Measurements from ENCODE around the gene CYP4B1. TPM values are rescaled to one million over a fixed set of nuclear protein-coding genes. Genes with fewer than 3 reads are reported as not detected.

CYP4B1 gene
- total RNA-seq, 4 donors from 2014 or later, result 14.0 to 147 (median 109) TPM

- intact Hi-C loops (cut with DNase I), result no loop called here
- H3K27me3 ChIP-seq, result no peaks in the 10 kb centered on the region
- peaks cover 0 to 90% (median 9%) of the 10 kb centered on the region in 3 donors for H3K36me3 ChIP-seq
- H3K4me1 ChIP-seq, result no peaks in the 10 kb centered on the region
- DNase-seq, result no peak
- TF ChIP-seq POLR2A (IDR thresholded peaks at IDR 0.05), result no peak
- no peak for TF ChIP-seq CTCF (IDR thresholded peaks at IDR 0.05)
- no peak overlapping the region for H3K27ac ChIP-seq
- no peak overlapping the region for H3K4me3 ChIP-seq
- H3K9me3 ChIP-seq, result no peaks in the 10 kb centered on the region
- WGBS, 2 donors, result 60 to 76% methylated on average over 1 to 4 of the region's 5 CpGs
Measured at GRCh38 chr1:46816930-46817329, 18.1 kb downstream of the CYP4B1 start.

GRCh38 chr1:46817814-46818213 lies 19.0 kb downstream of the CYP4B1 start:
- peaks cover 0 to 4% (median 0%) of the 10 kb centered on the region in 3 donors for H3K4me1 ChIP-seq
- H3K27ac ChIP-seq, result no peak overlapping the region
- no peak for TF ChIP-seq POLR2A (IDR thresholded peaks at IDR 0.05)
- no peak overlapping the region for H3K4me3 ChIP-seq
- intact Hi-C loops (cut with DNase I), result no loop called here
- 93 to 95% methylated on average over 3 to 4 of the region's 6 CpGs for WGBS, 2 donors
- H3K27me3 ChIP-seq, result no peaks in the 10 kb centered on the region
- no peaks in the 10 kb centered on the region for H3K9me3 ChIP-seq
- DNase-seq, result no peak
- H3K36me3 ChIP-seq, result peaks cover 0 to 82% (median 6%) of the 10 kb centered on the region in 3 donors

GRCh38 chr1:46818591-46818990 lies 19.7 kb downstream of the CYP4B1 start:
- Histone ChIP-seq H3K4me3 (no peak overlapping the region), H3K4me1 (peaks cover 0 to 4% (median 0%) of the 10 kb centered on the region in 3 donors), H3K27me3 (no peaks in the 10 kb centered on the region), H3K9me3 (no peaks in the 10 kb centered on the region), H3K27ac (no peak overlapping the region), H3K36me3 (peaks cover 0 to 74% (median 6%) of the 10 kb centered on the region in 3 donors)
- DNase-seq, result no peak
- 86 to 89% methylated on average over 3 to 5 of the region's 5 CpGs for WGBS, 2 donors
- intact Hi-C loops (cut with DNase I), result no loop called here
- TF ChIP-seq CTCF (IDR thresholded peaks at IDR 0.05) (no peak), POLR2A (IDR thresholded peaks at IDR 0.05) (no peak)

- Histone ChIP-seq H3K27ac (no peak overlapping the region), H3K9me3 (no peaks in the 10 kb centered on the region), H3K27me3 (no peaks in the 10 kb centered on the region), H3K4me3 (no peak overlapping the region), H3K4me1 (peaks cover 0 to 4% (median 0%) of the 10 kb centered on the region in 3 donors), H3K36me3 (peaks cover 0 to 66% (median 6%) of the 10 kb centered on the region in 3 donors)
- TF ChIP-seq POLR2A (IDR thresholded peaks at IDR 0.05) (no peak), CTCF (IDR thresholded peaks at IDR 0.05) (no peak)
- 50 to 56% methylated on average over 1 of the region's 1 CpG for WGBS, 2 donors
- intact Hi-C loops (cut with DNase I), result no loop called here
- no peak for DNase-seq
Measured at GRCh38 chr1:46819335-46819734, 20.5 kb downstream of the CYP4B1 start.

GRCh38 chr1:46820076-46820475 lies 21.2 kb downstream of the CYP4B1 start:
- no peak for TF ChIP-seq POLR2A (IDR thresholded peaks at IDR 0.05)
- WGBS, 2 donors, result 85% methylated on average over 4 of the region's 4 CpGs; no CpG with 5 or more reads in 1 of the 2 donors
- Histone ChIP-seq H3K27me3 (no peaks in the 10 kb centered on the region), H3K27ac (no peak overlapping the region), H3K4me1 (peaks cover 0 to 4% (median 0%) of the 10 kb centered on the region in 3 donors), H3K9me3 (no peaks in the 10 kb centered on the region), H3K36me3 (peaks cover 0 to 59% (median 2%) of the 10 kb centered on the region in 3 donors), H3K4me3 (no peak overlapping the region)
- intact Hi-C loops (cut with DNase I), result no loop called here
- DNase-seq, result no peak

GRCh38 chr1:46820560-46821060 lies 21.8 kb downstream of the CYP4B1 start:
- no peak for DNase-seq
- Histone ChIP-seq H3K36me3 (peaks cover 0 to 54% (median 0%) of the 10 kb centered on the region in 3 donors), H3K9me3 (no peaks in the 10 kb centered on the region), H3K4me1 (peaks cover 0 to 4% (median 0%) of the 10 kb centered on the region in 3 donors), H3K27ac (no peak overlapping the region), H3K27me3 (no peaks in the 10 kb centered on the region), H3K4me3 (no peak overlapping the region)
- no peak for TF ChIP-seq POLR2A (IDR thresholded peaks at IDR 0.05)
- TF ChIP-seq CTCF (IDR thresholded peaks at IDR 0.05), result no peak
- 67 to 70% methylated on average over 3 of the region's 5 CpGs for WGBS, 2 donors
- intact Hi-C loops (cut with DNase I), result no loop called here

Data from esophagus squamous epithelium (tissue), 5 donors.